Measurements from ENCODE around the gene SHISA6. TPM values are rescaled to one million over a fixed set of nuclear protein-coding genes. Genes with fewer than 3 reads are reported as not detected.
A peak's percentile ranks its signal among the peaks of the same experiment; 100 is the strongest.

SHISA6 gene
- total RNA-seq, 1 donor from 2014 or later = not detected

GRCh38 chr17:11256877-11257276 is 15.9 kb downstream of the SHISA6 start:
- no peaks in the 10 kb centered on the region for H3K36me3 Mint-ChIP-seq (ENCODE audit: unreplicated experiment)
- H3K27me3 Mint-ChIP-seq (ENCODE audit: unreplicated experiment) = no peaks in the 10 kb centered on the region
- no peak for DNase-seq (ENCODE audit: extremely low spot score, unreplicated experiment)
- H3K27ac Mint-ChIP-seq (ENCODE audit: unreplicated experiment) = no peak overlapping the region
- no peak for TF ChIP-seq CTCF (IDR thresholded peaks at IDR 0.05)
- no peaks in the 10 kb centered on the region for H3K4me1 Mint-ChIP-seq (ENCODE audit: unreplicated experiment)
- no peaks in the 10 kb centered on the region for H3K9me3 Mint-ChIP-seq (ENCODE audit: unreplicated experiment)
- H3K4me3 Mint-ChIP-seq (ENCODE audit: unreplicated experiment) = no peak overlapping the region

GRCh38 chr17:11264183-11264871 is 23.3 kb downstream of the SHISA6 start:
- no peaks in the 10 kb centered on the region for H3K4me1 Mint-ChIP-seq (ENCODE audit: unreplicated experiment)
- H3K36me3 Mint-ChIP-seq (ENCODE audit: unreplicated experiment) = no peaks in the 10 kb centered on the region
- DNase-seq (ENCODE audit: extremely low spot score, unreplicated experiment) = no peak
- H3K9me3 Mint-ChIP-seq (ENCODE audit: unreplicated experiment) = peaks cover 24% of the 10 kb centered on the region
- peak; percentile 30 for TF ChIP-seq CTCF (IDR thresholded peaks at IDR 0.05)
- no peak overlapping the region for H3K4me3 Mint-ChIP-seq (ENCODE audit: unreplicated experiment)
- no peaks in the 10 kb centered on the region for H3K27me3 Mint-ChIP-seq (ENCODE audit: unreplicated experiment)
- no peak overlapping the region for H3K27ac Mint-ChIP-seq (ENCODE audit: unreplicated experiment)

- Mint-ChIP-seq H3K27me3 (ENCODE audit: unreplicated experiment) (no peaks in the 10 kb centered on the region), H3K9me3 (ENCODE audit: unreplicated experiment) (peaks cover 32% of the 10 kb centered on the region), H3K4me1 (ENCODE audit: unreplicated experiment) (no peaks in the 10 kb centered on the region), H3K36me3 (ENCODE audit: unreplicated experiment) (no peaks in the 10 kb centered on the region), H3K4me3 (ENCODE audit: unreplicated experiment) (no peak overlapping the region), H3K27ac (ENCODE audit: unreplicated experiment) (no peak overlapping the region)
- TF ChIP-seq CTCF (IDR thresholded peaks at IDR 0.05) = no peak
- DNase-seq (ENCODE audit: extremely low spot score, unreplicated experiment) = no peak
Measured at GRCh38 chr17:11267999-11268575, 27.1 kb downstream of the SHISA6 start.

GRCh38 chr17:11269210-11269609 is 28.2 kb downstream of the SHISA6 start:
- no peaks in the 10 kb centered on the region for H3K27me3 Mint-ChIP-seq (ENCODE audit: unreplicated experiment)
- peaks cover 26% of the 10 kb centered on the region for H3K9me3 Mint-ChIP-seq (ENCODE audit: unreplicated experiment)
- H3K27ac Mint-ChIP-seq (ENCODE audit: unreplicated experiment) = no peak overlapping the region
- DNase-seq (ENCODE audit: extremely low spot score, unreplicated experiment) = no peak
- no peak overlapping the region for H3K4me3 Mint-ChIP-seq (ENCODE audit: unreplicated experiment)
- no peaks in the 10 kb centered on the region for H3K36me3 Mint-ChIP-seq (ENCODE audit: unreplicated experiment)
- no peaks in the 10 kb centered on the region for H3K4me1 Mint-ChIP-seq (ENCODE audit: unreplicated experiment)
- TF ChIP-seq CTCF (IDR thresholded peaks at IDR 0.05) = no peak

- no peaks in the 10 kb centered on the region for H3K4me1 Mint-ChIP-seq (ENCODE audit: unreplicated experiment)
- H3K9me3 Mint-ChIP-seq (ENCODE audit: unreplicated experiment) = peaks cover 18% of the 10 kb centered on the region
Measured at GRCh38 chr17:11272191-11272590, 31.2 kb downstream of the SHISA6 start.

More at GRCh38 chr17:11272191-11272590, 31.2 kb downstream of the SHISA6 start:
- no peaks in the 10 kb centered on the region for H3K27me3 Mint-ChIP-seq (ENCODE audit: unreplicated experiment)
- no peak overlapping the region for H3K27ac Mint-ChIP-seq (ENCODE audit: unreplicated experiment)
- no peaks in the 10 kb centered on the region for H3K36me3 Mint-ChIP-seq (ENCODE audit: unreplicated experiment)
- no peak overlapping the region for H3K4me3 Mint-ChIP-seq (ENCODE audit: unreplicated experiment)
- DNase-seq (ENCODE audit: extremely low spot score, unreplicated experiment) = no peak
- TF ChIP-seq CTCF (IDR thresholded peaks at IDR 0.05) = no peak

Measured in osteocyte (in vitro differentiated cells).